MM.1S (cell line): ENCODE data around the gene CCNJL.

Source experiments
- EZH2 ChIP-seq: fragments of 300-600 bp; sonication (generic); optimal IDR thresholded peaks from 2 replicates; pipeline ENCODE3; 2017; ENCODE audit warnings: low read depth, mild to moderate bottlenecking, antibody characterized with exemption, low read length, mixed read lengths
- EZH2phosphoT487 ChIP-seq: fragments of 300-600 bp; sonication (generic); IDR thresholded peaks from 2 replicates; pipeline ENCODE4 v1.6.1; 2018; ENCODE audit warnings: antibody characterized with exemption, low read length
- TF ChIP-seq, protein P1 (sequence below): fragments of 300-600 bp; sonication (generic); IDR thresholded peaks from 2 replicates; pipeline ENCODE4 v1.5.1; 2016; ENCODE audit warnings: antibody characterized with exemption, low read length, mixed read lengths

DNA sequence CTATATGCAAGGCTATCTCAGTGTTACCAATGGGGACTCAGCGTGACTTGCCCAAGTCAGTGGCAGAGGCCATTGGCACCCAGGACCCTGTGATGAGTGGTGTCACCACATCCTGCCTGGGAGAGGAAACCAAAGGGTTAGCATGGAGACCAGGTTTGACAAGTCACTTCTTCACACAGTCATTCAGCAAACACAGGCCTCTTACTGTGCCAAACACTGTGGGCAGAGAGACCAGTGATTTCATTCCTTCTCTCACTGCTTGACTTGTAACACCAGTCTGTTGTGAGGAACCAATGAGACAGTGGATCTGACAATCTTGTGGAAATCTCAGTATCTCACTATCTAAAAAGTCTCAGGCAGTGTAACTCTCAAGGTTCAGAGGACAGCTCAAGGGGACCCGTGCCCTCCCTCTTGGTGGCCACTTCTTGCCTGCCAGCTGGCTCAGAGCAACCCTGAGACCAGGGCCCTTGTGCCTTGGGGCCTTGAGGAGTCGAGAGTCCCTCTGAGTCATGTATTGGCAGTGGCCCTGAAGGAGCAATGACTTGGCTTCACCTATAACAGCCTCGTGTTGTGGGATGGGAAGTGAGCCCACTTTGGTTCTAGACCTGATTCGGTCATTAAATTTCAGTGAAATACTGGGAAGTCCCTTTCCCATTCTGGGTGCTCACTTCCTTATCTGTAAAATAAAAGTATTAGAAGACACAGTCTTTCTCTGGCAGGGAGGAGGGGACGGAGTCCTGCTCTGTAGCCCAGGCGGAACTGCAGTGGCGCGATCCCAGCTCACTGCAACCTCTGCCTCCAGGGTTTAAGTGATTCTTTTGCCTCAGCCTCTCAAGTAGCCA, 81.5 kb downstream of the CCNJL start:
- TF ChIP-seq, protein P1, sequence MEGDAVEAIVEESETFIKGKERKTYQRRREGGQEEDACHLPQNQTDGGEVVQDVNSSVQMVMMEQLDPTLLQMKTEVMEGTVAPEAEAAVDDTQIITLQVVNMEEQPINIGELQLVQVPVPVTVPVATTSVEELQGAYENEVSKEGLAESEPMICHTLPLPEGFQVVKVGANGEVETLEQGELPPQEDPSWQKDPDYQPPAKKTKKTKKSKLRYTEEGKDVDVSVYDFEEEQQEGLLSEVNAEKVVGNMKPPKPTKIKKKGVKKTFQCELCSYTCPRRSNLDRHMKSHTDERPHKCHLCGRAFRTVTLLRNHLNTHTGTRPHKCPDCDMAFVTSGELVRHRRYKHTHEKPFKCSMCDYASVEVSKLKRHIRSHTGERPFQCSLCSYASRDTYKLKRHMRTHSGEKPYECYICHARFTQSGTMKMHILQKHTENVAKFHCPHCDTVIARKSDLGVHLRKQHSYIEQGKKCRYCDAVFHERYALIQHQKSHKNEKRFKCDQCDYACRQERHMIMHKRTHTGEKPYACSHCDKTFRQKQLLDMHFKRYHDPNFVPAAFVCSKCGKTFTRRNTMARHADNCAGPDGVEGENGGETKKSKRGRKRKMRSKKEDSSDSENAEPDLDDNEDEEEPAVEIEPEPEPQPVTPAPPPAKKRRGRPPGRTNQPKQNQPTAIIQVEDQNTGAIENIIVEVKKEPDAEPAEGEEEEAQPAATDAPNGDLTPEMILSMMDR: no peak
- TF ChIP-seq EZH2: no peak
- TF ChIP-seq EZH2phosphoT487: no peak
